HG03066 (cell line): ENCODE measurements around the gene USP49.

Experiments
- ATAC-seq: cut with Tn5 transposase; IDR thresholded peaks from one replicate; pipeline ENCODE4 v1.9.1; 2021; ENCODE audit warnings: low read depth; ENCODE audit not compliant: unreplicated experiment

USP49 gene

GRCh38 chr6:41878246-41878645 is 16.9 kb downstream of the USP49 start:
- no peak for ATAC-seq

GRCh38 chr6:41877051-41877680 is 18.0 kb downstream of the USP49 start:
- ATAC-seq = no peak

- ATAC-seq = no peak
Observed at GRCh38 chr6:41874741-41875140, 20.4 kb downstream of the USP49 start.

- ATAC-seq = no peak
Observed at GRCh38 chr6:41872147-41872546, 23.0 kb downstream of the USP49 start.

- no peak for ATAC-seq
Observed at GRCh38 chr6:41871691-41872090, 23.5 kb downstream of the USP49 start.

GRCh38 chr6:41859356-41859755 is 35.8 kb downstream of the USP49 start:
- no peak for ATAC-seq

GRCh38 chr6:41858703-41859102 is 36.5 kb downstream of the USP49 start:
- no peak for ATAC-seq

- ATAC-seq = no peak
Observed at GRCh38 chr6:41850861-41851260, 44.3 kb downstream of the USP49 start.

- no peak for ATAC-seq
Observed at GRCh38 chr6:41846666-41847237, 48.4 kb downstream of the USP49 start.

GRCh38 chr6:41843178-41843577 is 52.0 kb downstream of the USP49 start:
- ATAC-seq = no peak

GRCh38 chr6:41840326-41840725 is 54.8 kb downstream of the USP49 start:
- no peak for ATAC-seq

GRCh38 chr6:41836660-41837052 is 58.5 kb downstream of the USP49 start:
- no peak for ATAC-seq

GRCh38 chr6:41836022-41836659 is 59.0 kb downstream of the USP49 start:
- ATAC-seq = no peak

- ATAC-seq = no peak
Observed at GRCh38 chr6:41832263-41832662, 62.9 kb downstream of the USP49 start.

- no peak for ATAC-seq
Observed at GRCh38 chr6:41826343-41827022, 68.7 kb downstream of the USP49 start.

GRCh38 chr6:41824571-41825569 is 70.3 kb downstream of the USP49 start:
- no peak for ATAC-seq

GRCh38 chr6:41823178-41823577 is 72.0 kb downstream of the USP49 start:
- ATAC-seq = no peak

GRCh38 chr6:41822021-41822420 is 73.2 kb downstream of the USP49 start:
- ATAC-seq = no peak

GRCh38 chr6:41821266-41821665 is 73.9 kb downstream of the USP49 start:
- ATAC-seq = no peak

GRCh38 chr6:41818271-41819054 is 76.7 kb downstream of the USP49 start:
- ATAC-seq = no peak
